RCC 7860 (cell line): Measurements from ENCODE around the gene SRC.
A peak's percentile ranks its signal among the peaks of the same experiment; 100 is the strongest.

Source experiments
- DNase-seq: peaks from one replicate; pipeline ENCODE4 v3.0.0-alpha.2; 2015; ENCODE audit warnings: low spot score
- FAIRE-seq: peaks from 2 replicates; lab custom pipeline; 2012; peaks lifted over from hg19 to GRCh38; lab: Jason Lieb, UNC

SRC gene

GRCh38 chr20:37380864-37381579, 35.1 kb downstream of the SRC start:
- DNase-seq (no peak), FAIRE-seq (no peak)

GRCh38 chr20:37381621-37382471, 35.9 kb downstream of the SRC start:
- FAIRE-seq, result no peak
- DNase-seq, result no peak

GRCh38 chr20:37382482-37383120, 36.7 kb downstream of the SRC start:
- FAIRE-seq, result no peak
- no peak for DNase-seq

DNA sequence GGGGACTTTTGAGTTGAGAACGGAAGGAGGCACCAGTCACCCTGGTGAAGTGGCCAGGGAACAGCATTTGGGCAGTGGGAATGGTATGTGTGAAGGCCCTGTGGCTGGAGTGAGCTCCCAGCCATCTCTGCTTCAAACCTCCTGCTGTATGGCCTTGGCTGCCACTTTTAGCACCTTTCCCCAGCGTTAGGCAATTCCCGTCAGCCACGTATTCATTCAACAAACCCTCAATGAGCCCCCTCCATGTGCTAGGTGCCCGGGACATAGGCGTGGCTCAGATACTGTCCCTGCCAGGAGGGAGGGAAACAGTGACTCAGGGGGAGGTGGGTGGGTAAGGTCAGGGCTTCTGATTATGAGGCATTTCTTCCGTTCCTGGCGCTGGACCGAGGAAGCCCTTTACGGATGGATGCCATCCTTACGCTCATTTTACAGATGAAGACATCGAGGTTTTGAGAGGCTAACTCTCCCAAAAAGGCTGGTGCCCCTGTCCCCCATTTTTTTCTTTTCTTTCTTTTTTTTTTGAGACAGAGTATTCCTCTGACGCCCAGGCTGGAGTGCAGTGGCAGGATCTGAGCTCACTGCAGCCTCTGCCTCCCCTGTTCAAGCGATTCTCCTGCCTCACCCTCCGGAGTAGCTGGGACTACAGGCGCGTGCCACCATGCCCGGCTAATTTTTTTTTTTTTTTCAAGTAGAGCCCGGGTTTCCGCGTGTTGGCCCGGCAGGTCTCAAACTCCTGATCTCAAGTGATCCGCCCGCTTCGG, 37.5 kb downstream of the SRC start:
- DNase-seq (peak; percentile 70), FAIRE-seq (peak; percentile 84)

DNA sequence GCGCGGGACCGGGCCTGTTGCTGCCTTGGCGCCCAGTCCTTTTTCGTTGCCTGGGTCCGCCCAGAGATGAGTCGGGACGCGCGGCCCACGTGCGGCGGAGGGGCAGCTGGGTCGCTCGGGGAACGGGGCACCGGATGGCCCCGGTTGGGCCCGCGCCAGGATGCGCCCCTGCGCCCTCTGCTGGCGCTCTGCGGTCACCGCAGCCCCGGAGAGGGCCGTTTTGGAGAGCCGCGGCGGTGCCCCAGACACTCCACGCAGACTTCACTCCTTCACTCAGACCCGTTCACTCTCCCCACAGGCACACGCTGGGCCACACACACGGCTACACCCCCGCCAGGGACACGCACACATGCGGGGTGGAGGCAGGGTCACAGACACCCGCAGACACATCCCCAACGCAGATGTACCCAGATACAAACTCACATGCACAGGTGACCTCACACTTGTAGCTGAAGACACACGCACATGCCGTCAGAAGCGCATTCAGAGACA, 38.8 kb downstream of the SRC start:
- DNase-seq (no peak), FAIRE-seq (no peak)

DNA sequence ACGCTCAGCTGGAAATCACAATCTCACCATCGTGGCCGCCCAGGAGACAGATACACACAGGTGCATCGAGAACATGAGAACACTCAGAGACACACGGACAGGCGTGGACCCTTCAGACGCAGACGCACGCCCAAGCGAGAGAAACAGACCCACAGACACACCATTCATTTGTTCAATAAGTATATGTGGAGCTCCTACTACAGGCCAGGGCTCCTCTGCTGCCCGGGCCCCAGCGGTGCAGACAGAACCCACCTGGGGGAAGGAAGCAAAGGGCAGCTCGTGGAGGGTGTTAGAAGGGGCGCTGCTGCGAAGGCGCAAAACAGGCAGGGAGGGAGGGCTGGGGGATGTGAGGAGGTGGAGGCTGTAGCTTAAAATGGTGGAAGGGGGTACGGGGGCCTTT, 39.2 kb downstream of the SRC start:
- no peak for DNase-seq
- FAIRE-seq, result no peak

DNA sequence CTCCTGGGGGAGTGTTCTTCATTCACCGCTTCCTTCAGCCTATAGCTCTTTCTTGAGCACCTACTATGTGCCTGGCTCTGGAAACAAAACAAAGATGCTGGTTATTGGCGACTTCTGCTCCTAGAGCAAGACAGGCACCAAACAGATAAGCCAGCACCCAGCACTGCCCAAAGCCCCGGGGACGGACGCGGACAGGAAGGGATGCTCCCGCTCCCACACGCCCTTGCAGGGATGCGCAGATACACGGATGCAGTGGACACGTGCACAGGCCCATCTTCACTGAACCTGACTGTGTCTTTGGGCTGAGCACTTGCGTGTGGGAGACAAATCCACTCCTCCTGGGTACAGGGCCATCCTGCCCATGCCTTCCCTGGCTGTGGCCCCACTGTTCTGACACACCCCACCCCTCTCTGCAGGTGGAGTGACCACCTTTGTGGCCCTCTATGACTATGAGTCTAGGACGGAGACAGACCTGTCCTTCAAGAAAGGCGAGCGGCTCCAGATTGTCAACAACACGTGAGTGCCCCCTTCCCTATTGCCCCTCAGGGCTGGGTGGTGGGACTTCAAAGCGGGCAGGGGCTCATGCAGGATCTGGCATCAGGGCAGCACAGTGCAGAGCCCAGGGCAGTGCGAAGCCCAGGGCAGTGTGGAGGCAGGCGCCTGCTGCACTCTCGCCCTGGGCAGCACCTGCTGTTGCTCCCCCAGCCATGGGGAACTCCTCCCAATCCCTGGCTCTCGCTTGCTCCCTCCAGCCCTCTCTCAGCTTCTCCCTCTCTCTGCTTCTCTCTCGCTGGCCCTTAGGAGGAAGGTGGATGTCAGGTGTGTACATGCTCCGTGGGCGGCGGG, 39.9 kb downstream of the SRC start:
- no peak for FAIRE-seq
- DNase-seq, result no peak

GRCh38 chr20:37386505-37387251, 40.7 kb downstream of the SRC start:
- DNase-seq (no peak), FAIRE-seq (no peak)

DNA sequence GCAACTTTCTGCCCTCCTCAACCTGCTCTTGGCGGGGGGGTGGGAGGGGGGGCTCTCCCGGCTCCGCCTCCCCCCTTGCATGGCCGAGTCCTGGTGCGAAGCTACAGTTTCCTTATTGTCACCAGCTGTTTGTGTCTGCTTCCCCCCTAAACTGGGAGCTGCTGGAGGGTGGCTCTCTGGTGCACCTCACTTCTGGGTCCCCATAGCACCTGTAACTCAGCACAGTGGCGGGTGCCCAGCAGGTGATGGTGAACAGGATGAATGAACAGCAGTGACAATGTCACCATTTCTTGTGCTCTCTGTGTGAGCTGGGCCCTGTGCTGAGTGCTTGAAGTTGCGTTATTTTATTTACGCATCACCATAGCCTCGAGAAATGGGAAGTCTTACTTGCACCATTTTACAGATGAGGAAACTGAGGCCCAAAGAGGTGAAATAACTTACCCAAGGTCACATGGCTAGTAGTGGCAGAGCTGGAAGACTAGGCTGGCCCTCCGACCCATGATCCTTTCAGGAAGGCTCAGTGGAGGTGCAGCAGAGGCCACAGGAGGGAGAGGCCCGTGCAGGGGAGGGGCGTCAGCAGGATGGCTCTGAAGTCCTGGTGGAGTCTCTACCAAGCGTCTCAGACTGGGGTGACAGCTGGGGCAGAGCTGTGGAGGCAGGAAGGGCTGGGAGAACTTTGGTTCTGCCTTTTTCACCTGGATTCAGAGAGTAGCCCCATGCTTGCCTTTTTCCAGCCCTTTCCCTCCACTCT, 41.8 kb downstream of the SRC start:
- no peak for FAIRE-seq

GRCh38 chr20:37388831-37389230, 42.9 kb downstream of the SRC start:
- FAIRE-seq (no peak), DNase-seq (no peak)

More for the DNA sequence above, 41.8 kb downstream of the SRC start:
- DNase-seq, result no peak

- FAIRE-seq (no peak), DNase-seq (no peak)
These were observed 43.4 kb downstream of the SRC start for GRCh38 chr20:37389241-37389747.

GRCh38 chr20:37389844-37390275, 43.9 kb downstream of the SRC start:
- FAIRE-seq (no peak), DNase-seq (no peak)

DNA sequence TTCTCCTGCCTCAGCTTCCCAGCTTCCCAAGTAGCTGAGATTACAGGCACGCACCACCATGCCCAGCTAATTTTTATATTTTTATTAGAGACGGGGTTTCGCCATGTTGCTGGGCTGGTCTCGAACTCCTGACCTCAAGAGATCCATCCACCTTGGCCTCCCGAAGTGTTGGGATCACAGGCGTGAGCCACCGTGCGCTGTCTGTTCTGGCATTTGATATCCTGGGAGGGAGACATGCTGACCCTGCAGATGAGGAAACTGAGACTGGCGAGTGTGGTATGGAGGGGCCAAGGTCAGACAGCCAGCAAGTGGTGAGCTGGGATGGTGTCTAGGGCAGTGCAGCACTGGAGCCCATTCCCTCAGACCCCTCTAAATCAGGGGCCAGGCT, 44.6 kb downstream of the SRC start:
- no peak for DNase-seq
- no peak for FAIRE-seq

DNA sequence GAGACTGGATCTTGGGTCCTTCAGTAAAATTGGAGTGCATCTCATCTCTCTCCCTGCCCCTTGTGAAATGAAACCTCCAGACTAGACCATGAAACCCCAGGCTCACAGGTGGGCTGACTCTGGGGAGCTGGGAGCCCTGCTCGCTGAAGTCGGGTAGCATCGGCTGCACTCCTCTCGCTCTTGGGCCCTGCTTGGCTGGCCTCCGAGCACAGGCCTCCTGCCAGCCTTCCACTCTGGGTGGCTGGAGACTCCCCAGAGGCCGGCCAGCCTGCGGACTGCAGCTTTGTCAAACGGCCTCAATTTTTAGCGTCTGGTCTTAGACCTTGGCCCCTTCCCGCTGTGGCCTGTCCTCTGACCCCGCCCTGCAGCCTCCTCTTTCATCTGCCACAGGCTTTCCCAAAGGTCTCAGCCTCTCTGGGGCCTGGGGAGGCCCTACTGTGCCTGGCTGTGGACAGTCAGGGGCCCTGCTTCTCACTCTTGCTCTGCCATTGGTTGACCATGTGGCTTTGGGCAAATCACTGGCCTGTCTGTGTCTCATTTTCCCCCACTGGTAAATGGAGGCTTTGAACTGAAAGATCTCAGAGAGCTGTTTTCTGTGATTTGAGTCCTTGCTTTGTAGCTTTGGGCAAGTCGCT, 45.1 kb downstream of the SRC start:
- FAIRE-seq (no peak), DNase-seq (no peak)

DNA sequence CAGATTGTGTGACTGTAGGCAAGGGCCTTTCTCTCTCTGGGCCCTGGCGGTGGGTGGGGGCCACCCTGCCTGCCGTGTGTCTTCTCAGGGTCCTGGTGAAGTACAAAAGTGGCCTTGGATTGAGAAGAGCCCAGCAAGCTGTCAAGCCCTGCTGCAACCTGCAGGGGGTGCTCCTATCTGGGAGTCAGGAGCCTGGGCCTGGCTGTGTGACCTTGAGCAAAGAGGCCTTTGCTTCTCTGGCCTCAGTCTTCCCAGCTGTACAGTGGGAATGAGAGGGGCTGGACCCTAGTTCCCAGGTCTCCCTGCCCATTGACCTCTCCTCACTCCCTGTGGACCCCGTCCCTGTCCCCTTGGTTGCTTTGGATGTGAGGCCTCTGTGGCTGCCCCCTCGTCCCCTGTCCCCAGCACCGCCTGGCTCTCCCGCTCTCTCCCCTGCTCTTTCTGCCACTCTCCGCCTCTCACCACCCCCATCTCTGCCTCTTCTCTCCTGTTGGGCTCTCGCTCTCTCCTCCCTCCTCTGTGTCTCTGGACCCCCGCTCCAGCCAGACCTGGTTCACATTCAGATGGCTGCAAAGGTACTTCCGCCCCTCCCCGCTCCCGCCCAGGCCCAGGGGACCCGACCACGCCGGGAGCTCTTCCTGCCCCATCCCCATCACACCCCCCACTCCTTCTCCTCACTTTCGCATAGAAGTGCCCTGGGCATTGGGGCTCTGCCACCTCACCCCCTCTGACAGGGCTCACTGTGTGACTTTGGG, 46.7 kb downstream of the SRC start:
- FAIRE-seq (no peak), DNase-seq (no peak)

GRCh38 chr20:37393196-37393862, 47.4 kb downstream of the SRC start:
- no peak for DNase-seq
- no peak for FAIRE-seq
